ENCODE data around the gene ENTPD2. TPM values are rescaled to one million over a fixed set of nuclear protein-coding genes. Genes with fewer than 3 reads are reported as not detected.

Gene ENTPD2
- total RNA-seq, 4 donors from 2014 or later: 0.22 to 0.49 TPM; not detected in 2

GRCh38 chr9:137096785-137097546 lies 43.1 kb upstream of the ENTPD2 start:
- Histone ChIP-seq H3K27ac (no peak overlapping the region), H3K9me3 (no peaks in the 10 kb centered on the region), H3K27me3 (no peaks in the 10 kb centered on the region), H3K36me3 (peaks cover 25 to 31% of the 10 kb centered on the region in 2 donors), H3K4me3 (replicated peaks in 1 of 3) (no peak overlapping the region), H3K4me1 (no peaks in the 10 kb centered on the region)
- no peak for DNase-seq
- 91 to 95% methylated on average over 31 of the region's 31 CpGs for WGBS, 2 donors
- intact Hi-C loops (cut with DNase I): no loop called here
- TF ChIP-seq, protein P1, sequence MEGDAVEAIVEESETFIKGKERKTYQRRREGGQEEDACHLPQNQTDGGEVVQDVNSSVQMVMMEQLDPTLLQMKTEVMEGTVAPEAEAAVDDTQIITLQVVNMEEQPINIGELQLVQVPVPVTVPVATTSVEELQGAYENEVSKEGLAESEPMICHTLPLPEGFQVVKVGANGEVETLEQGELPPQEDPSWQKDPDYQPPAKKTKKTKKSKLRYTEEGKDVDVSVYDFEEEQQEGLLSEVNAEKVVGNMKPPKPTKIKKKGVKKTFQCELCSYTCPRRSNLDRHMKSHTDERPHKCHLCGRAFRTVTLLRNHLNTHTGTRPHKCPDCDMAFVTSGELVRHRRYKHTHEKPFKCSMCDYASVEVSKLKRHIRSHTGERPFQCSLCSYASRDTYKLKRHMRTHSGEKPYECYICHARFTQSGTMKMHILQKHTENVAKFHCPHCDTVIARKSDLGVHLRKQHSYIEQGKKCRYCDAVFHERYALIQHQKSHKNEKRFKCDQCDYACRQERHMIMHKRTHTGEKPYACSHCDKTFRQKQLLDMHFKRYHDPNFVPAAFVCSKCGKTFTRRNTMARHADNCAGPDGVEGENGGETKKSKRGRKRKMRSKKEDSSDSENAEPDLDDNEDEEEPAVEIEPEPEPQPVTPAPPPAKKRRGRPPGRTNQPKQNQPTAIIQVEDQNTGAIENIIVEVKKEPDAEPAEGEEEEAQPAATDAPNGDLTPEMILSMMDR (IDR thresholded peaks at IDR 0.05): no peak
- no peak for TF ChIP-seq POLR2A (IDR thresholded peaks at IDR 0.05)

DNA sequence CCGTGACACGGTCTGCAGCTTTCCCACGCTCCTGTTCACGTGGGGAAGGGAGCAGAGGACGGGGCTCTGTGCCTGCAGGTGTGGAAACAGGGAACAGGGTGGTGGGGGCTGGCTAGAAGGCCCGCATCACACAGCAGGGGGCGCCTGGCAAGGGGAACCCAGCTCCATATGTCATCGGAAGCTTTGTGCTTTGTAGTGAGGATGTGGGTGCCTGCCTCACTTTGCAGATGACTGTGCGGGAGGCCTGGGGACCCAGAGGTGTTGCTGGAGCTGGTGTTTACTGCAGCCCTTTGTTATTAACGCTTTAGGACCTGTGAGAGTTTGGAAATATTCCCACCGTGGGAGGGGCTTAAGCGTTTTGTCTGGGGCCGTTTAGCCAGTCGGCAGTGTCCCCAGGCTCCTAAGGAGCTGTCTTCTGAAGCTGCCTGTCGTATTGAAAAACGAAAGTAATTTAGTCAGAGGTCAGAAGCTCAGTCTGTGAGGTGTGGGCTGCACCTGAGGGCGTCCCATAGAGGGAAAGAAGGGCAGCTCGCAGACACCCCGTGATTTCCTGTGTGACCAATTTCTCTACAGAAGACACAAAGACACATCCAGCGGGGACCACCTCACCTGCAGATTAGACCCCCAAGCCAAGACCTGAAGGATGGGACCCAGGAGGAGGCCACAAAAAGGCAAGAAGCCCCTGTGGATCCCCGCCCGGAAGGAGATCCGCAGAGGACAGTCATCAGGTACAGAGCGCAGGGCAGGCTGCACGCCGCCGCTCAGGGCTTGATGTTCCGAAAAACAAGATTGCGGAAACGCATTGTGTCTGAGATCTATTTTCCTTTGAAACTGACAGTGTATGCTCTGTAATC lies 42.0 kb upstream of the ENTPD2 start:
- H3K4me1 ChIP-seq: no peaks in the 10 kb centered on the region
- peaks cover 18 to 21% of the 10 kb centered on the region in 2 donors for H3K36me3 ChIP-seq
- no peaks in the 10 kb centered on the region for H3K27me3 ChIP-seq
- H3K4me3 ChIP-seq (replicated peaks in 1 of 3): no peak overlapping the region
- no peak for DNase-seq
- H3K9me3 ChIP-seq: no peaks in the 10 kb centered on the region
- no peak for TF ChIP-seq POLR2A (IDR thresholded peaks at IDR 0.05)
- TF ChIP-seq, protein P1 (IDR thresholded peaks at IDR 0.05): no peak
- intact Hi-C loops (cut with DNase I): no loop called here
- H3K27ac ChIP-seq: no peak overlapping the region
- WGBS, 2 donors: 81 to 86% methylated on average over 29 to 30 of the region's 30 CpGs

- WGBS, 2 donors: 83 to 91% methylated on average over 11 of the region's 11 CpGs
- intact Hi-C loops (cut with DNase I): no loop called here
- Histone ChIP-seq H3K27ac (no peak overlapping the region), H3K36me3 (peaks cover 0 to 3% of the 10 kb centered on the region in 2 donors), H3K4me3 (replicated peaks in 1 of 3) (no peak overlapping the region), H3K4me1 (peaks cover 15 to 19% of the 10 kb centered on the region in 2 donors), H3K27me3 (no peaks in the 10 kb centered on the region), H3K9me3 (no peaks in the 10 kb centered on the region)
- DNase-seq: no peak
- TF ChIP-seq, protein P1 (IDR thresholded peaks at IDR 0.05): no peak
- no peak for TF ChIP-seq POLR2A (IDR thresholded peaks at IDR 0.05)
Observed at GRCh38 chr9:137089232-137089947, 35.5 kb upstream of the ENTPD2 start.

DNA sequence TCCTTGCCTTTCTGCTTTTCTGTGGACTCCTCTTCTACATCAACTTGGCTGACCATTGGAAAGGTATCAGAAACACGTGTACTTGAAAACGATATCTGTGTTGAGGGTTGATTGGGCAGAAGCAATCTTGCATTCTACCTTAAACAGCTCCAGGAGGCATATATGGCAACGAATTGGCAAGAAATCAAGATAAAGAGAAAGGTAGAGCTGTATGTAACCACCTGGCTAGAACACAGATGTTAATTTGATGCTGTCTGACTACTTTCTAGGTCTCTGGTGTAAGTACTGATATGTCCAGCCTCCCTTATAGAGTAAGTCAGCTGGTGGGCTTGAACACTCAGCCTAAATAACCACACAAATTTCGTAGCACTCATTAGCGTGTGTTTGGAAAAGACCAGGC lies 34.3 kb upstream of the ENTPD2 start:
- Histone ChIP-seq H3K27ac (no peak overlapping the region), H3K36me3 (peaks cover 0 to 3% of the 10 kb centered on the region in 2 donors), H3K9me3 (no peaks in the 10 kb centered on the region), H3K4me3 (replicated peaks in 1 of 3) (no peak overlapping the region), H3K27me3 (no peaks in the 10 kb centered on the region), H3K4me1 (peaks cover 15 to 23% of the 10 kb centered on the region in 2 donors)
- intact Hi-C loops (cut with DNase I): no loop called here
- 87 to 89% methylated on average over 5 of the region's 5 CpGs for WGBS, 2 donors
- TF ChIP-seq, protein P1 (IDR thresholded peaks at IDR 0.05): no peak
- TF ChIP-seq POLR2A (IDR thresholded peaks at IDR 0.05): no peak
- no peak for DNase-seq
